Neural progenitor cell (in vitro differentiated cells): Measurements from ENCODE around the gene BCS1L. TPM values are rescaled to one million over a fixed set of nuclear protein-coding genes. Genes with fewer than 3 reads are reported as not detected.

Experiments
- DNase-seq: peaks from one replicate; pipeline ENCODE4 v3.0.0-alpha.2; 2016; ENCODE audit warnings: low spot score
- H2AFZ ChIP-seq: fragments of 200-600 bp; sonication (generic); replicated peaks from 2 replicates; pipeline ENCODE4 v1.6.1; 2016; ENCODE audit warnings: antibody characterized with exemption
- H3F3A ChIP-seq: fragments of 200-600 bp; sonication (generic); 2 replicates; pipeline ENCODE4 v1.6.1; 2016; ENCODE audit warnings: antibody characterized with exemption, low read depth
- H3K27ac ChIP-seq: fragments of 200-600 bp; sonication (generic); 2 replicates; pipeline ENCODE4 v1.5.1; 2016; ENCODE audit warnings: mild to moderate bottlenecking
- H3K27me3 ChIP-seq: fragments of 200-600 bp; sonication (generic); 2 replicates; pipeline ENCODE4 v1.6.1; 2016; ENCODE audit warnings: mild to moderate bottlenecking, moderate library complexity
- H3K36me3 ChIP-seq: fragments of 200-600 bp; sonication (generic); 2 replicates; pipeline ENCODE4 v1.5.1; 2016
- H3K4me1 ChIP-seq: fragments of 200-600 bp; sonication (generic); 2 replicates; pipeline ENCODE4 v1.6.1; 2016; ENCODE audit warnings: mixed run types
- H3K4me2 ChIP-seq: fragments of 200-600 bp; sonication (generic); 2 replicates; pipeline ENCODE4 v1.6.1; 2016
- H3K4me3 ChIP-seq: fragments of 200-600 bp; sonication (generic); 2 replicates; pipeline ENCODE4 v1.5.1; 2016
- H3K79me2 ChIP-seq: fragments of 200-600 bp; sonication (generic); 2 replicates; pipeline ENCODE4 v1.6.1; 2016; ENCODE audit warnings: low read depth
- H3K9ac ChIP-seq: fragments of 200-600 bp; sonication (generic); 2 replicates; pipeline ENCODE4 v1.6.1; 2016
- H3K9me3 ChIP-seq: fragments of 200-600 bp; sonication (generic); 2 replicates; pipeline ENCODE4 v1.5.1; 2016; ENCODE audit warnings: low read depth
- H4K20me1 ChIP-seq: fragments of 200-600 bp; sonication (generic); 2 replicates; pipeline ENCODE4 v1.6.1; 2016; ENCODE audit warnings: low read depth
- H3K27ac Mint-ChIP-seq: 3 replicates; pipeline ENCODE4 v1.8.0; 2021; ENCODE audit warnings: mixed read lengths
- H3K27me3 Mint-ChIP-seq: 2 replicates; pipeline ENCODE4 v1.8.0; 2022; ENCODE audit warnings: low read depth, mild to moderate bottlenecking, inconsistent platforms, moderate library complexity, mixed read lengths; ENCODE audit not compliant: insufficient read depth
- H3K36me3 Mint-ChIP-seq: 3 replicates; pipeline ENCODE4 v1.8.0; 2021; ENCODE audit warnings: mixed read lengths
- H3K4me1 Mint-ChIP-seq: 3 replicates; pipeline ENCODE4 v1.8.0; 2021; ENCODE audit warnings: mixed read lengths
- H3K4me3 Mint-ChIP-seq: 3 replicates; pipeline ENCODE4 v1.8.0; 2021; ENCODE audit warnings: mild to moderate bottlenecking, moderate library complexity, mixed read lengths
- H3K9me3 Mint-ChIP-seq: 3 replicates; pipeline ENCODE4 v1.8.0; 2020; ENCODE audit warnings: mixed read lengths
- EZH2 ChIP-seq: fragments of 200-600 bp; sonication (generic); IDR thresholded peaks from 2 replicates; pipeline ENCODE4 v1.6.1; 2017; ENCODE audit warnings: antibody characterized with exemption, mild to moderate bottlenecking, moderate library complexity
- EZH2phosphoT487 ChIP-seq: fragments of 200-600 bp; sonication (generic); IDR thresholded peaks from 2 replicates; pipeline ENCODE4 v1.6.1; 2017; ENCODE audit warnings: antibody characterized with exemption
- total RNA-seq: library from RNA; depleted of rRNA; stranded (reverse); fragments of >200 nt; gene quantifications from 2 replicates; pipeline ENCODE4 v1.2.3, GENCODE V29; 2015; ENCODE audit warnings: low replicate concordance
- TF ChIP-seq, protein P1 (sequence below): fragments of 200-600 bp; sonication (generic); IDR thresholded peaks from 2 replicates; pipeline ENCODE4 v1.5.1; 2017; ENCODE audit warnings: antibody characterized with exemption, mild to moderate bottlenecking

BCS1L gene
- total RNA-seq, 1 donor from 2014 or later = 38.3 TPM

DNA sequence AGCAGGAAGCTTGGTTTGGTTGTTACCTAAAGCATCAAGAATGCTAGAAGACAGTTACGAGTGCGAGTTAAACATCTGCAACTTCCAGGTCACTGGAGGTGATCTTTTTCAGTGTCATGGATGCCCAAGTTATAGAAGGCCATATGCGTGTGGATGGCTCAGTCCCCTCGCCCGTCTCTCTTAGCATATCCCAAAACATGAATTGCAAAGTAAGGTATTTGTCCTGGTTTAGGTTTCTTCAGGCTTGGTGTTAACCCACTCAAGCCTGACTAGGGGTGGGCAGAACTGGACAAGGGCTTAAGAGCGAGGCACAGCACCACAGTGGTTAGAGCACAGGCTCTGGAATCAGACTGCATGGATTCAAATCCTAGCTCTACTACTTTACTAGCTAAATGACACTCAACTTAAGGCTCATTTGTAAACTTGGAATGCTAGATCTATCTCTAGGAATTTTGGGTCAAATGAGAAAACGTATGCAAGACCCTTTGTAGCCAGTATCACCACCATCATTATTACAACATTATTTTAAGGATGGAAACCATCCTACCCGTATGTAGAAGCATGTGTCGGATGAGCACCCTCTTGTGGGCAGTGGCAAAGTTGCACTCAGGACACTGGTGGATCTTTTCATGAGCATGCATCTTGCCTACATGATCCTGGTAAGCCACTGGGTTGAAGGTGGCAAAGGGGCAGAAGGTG, 11.2 kb upstream of the BCS1L start:
- peaks cover 11% of the 10 kb centered on the region for H3F3A ChIP-seq
- Mint-ChIP-seq H3K4me3 (no peak overlapping the region), H3K9me3 (no peaks in the 10 kb centered on the region), H3K4me1 (no peaks in the 10 kb centered on the region), H3K36me3 (peaks cover 28% of the 10 kb centered on the region), H3K27me3 (no peaks in the 10 kb centered on the region), H3K27ac (no peak overlapping the region)
- no peak overlapping the region for H3K4me3 ChIP-seq
- TF ChIP-seq EZH2phosphoT487 = no peak
- TF ChIP-seq, protein P1, sequence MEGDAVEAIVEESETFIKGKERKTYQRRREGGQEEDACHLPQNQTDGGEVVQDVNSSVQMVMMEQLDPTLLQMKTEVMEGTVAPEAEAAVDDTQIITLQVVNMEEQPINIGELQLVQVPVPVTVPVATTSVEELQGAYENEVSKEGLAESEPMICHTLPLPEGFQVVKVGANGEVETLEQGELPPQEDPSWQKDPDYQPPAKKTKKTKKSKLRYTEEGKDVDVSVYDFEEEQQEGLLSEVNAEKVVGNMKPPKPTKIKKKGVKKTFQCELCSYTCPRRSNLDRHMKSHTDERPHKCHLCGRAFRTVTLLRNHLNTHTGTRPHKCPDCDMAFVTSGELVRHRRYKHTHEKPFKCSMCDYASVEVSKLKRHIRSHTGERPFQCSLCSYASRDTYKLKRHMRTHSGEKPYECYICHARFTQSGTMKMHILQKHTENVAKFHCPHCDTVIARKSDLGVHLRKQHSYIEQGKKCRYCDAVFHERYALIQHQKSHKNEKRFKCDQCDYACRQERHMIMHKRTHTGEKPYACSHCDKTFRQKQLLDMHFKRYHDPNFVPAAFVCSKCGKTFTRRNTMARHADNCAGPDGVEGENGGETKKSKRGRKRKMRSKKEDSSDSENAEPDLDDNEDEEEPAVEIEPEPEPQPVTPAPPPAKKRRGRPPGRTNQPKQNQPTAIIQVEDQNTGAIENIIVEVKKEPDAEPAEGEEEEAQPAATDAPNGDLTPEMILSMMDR = peak; percentile 88
- no peak overlapping the region for H3K4me2 ChIP-seq
- no peak overlapping the region for H3K9ac ChIP-seq
- no peaks in the 10 kb centered on the region for H3K4me1 ChIP-seq
- H3K27me3 ChIP-seq = no peaks in the 10 kb centered on the region
- no peak overlapping the region for H3K27ac ChIP-seq
- DNase-seq = peak; percentile 61
- peaks cover 4% of the 10 kb centered on the region for H3K36me3 ChIP-seq
- H3K9me3 ChIP-seq = no peaks in the 10 kb centered on the region
- peaks cover 4% of the 10 kb centered on the region for H3K79me2 ChIP-seq
- no peak overlapping the region for H2AFZ ChIP-seq
- H4K20me1 ChIP-seq = peaks cover 7% of the 10 kb centered on the region

DNA sequence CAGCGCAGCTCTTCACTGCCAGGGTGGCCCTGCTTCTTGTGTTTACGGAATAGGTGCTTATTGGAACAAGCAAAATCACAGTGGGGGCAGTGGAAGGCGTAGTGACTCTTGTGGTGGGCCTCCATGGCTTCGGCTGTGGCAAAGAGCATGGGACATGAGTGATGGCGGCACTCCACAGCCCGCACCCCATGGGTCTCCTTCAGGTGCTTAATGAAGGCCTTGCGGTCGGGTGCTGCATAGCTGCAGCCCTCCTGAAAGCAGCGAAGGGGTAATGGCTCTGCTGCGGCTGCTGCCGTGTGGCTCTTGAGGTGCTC, 10.7 kb upstream of the BCS1L start:
- Mint-ChIP-seq H3K27me3 (no peaks in the 10 kb centered on the region), H3K4me3 (no peak overlapping the region), H3K27ac (no peak overlapping the region), H3K4me1 (no peaks in the 10 kb centered on the region), H3K9me3 (no peaks in the 10 kb centered on the region), H3K36me3 (peaks cover 28% of the 10 kb centered on the region)
- Histone ChIP-seq H3K79me2 (peaks cover 4% of the 10 kb centered on the region), H3K9me3 (no peaks in the 10 kb centered on the region), H2AFZ (no peak overlapping the region), H3K4me2 (no peak overlapping the region), H3K36me3 (peaks cover 4% of the 10 kb centered on the region), H3F3A (peaks cover 11% of the 10 kb centered on the region), H3K4me1 (no peaks in the 10 kb centered on the region), H3K4me3 (no peak overlapping the region), H3K9ac (no peak overlapping the region), H4K20me1 (peaks cover 7% of the 10 kb centered on the region), H3K27me3 (no peaks in the 10 kb centered on the region), H3K27ac (no peak overlapping the region)
- no peak for DNase-seq
- TF ChIP-seq, protein P1 = no peak

DNA sequence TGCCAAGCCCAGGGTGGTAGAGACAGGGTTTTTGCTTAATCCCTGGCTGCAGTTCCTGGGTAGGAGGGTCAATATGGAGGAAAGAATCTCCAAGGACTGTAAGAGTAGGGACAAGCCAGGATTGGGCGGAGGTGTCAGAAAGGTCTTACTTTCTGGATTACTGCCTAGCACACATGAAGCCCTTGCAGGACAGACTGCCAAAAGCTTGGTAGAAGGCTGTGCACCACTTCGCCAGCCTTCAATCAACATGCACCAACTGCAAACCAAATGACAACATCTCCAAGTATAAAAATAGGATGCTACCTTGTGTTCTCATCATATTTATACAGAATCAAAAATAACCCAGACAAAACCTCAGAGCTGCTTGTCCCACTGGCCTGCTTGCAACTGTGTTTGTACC, 3.7 kb upstream of the BCS1L start:
- no peaks in the 10 kb centered on the region for H3K9me3 Mint-ChIP-seq

More for the DNA sequence above, 3.7 kb upstream of the BCS1L start:
- peaks cover 4% of the 10 kb centered on the region for H3K36me3 ChIP-seq
- Mint-ChIP-seq H3K27ac (no peak overlapping the region), H3K4me3 (no peak overlapping the region), H3K4me1 (peaks cover 23% of the 10 kb centered on the region), H3K27me3 (peaks cover 5% of the 10 kb centered on the region), H3K36me3 (peaks cover 14% of the 10 kb centered on the region)
- no peaks in the 10 kb centered on the region for H3K27me3 ChIP-seq
- no peak overlapping the region for H2AFZ ChIP-seq
- DNase-seq = no peak
- H4K20me1 ChIP-seq = no peaks in the 10 kb centered on the region
- H3K27ac ChIP-seq = no peak overlapping the region
- H3K4me3 ChIP-seq = no peak overlapping the region
- no peak overlapping the region for H3K9ac ChIP-seq
- no peak overlapping the region for H3K4me2 ChIP-seq
- peaks cover 26% of the 10 kb centered on the region for H3K79me2 ChIP-seq
- no peaks in the 10 kb centered on the region for H3K9me3 ChIP-seq
- TF ChIP-seq EZH2phosphoT487 (no peak), EZH2 (no peak)
- TF ChIP-seq, protein P1 = no peak
- peaks cover 9% of the 10 kb centered on the region for H3F3A ChIP-seq
- peaks cover 3% of the 10 kb centered on the region for H3K4me1 ChIP-seq
